Mucosa of descending colon (tissue), 3 donors: Measurements from ENCODE around the gene CDCP2. TPM values are rescaled to one million over a fixed set of nuclear protein-coding genes. Genes with fewer than 3 reads are reported as not detected.

ENCODE experiments used
- ATAC-seq: fragments of 200-7000 bp; cut with Tn5 transposase; one replicate; pipeline ENCODE4 v1.9.1; 2020; ENCODE audit warnings: mild to moderate bottlenecking, moderate library complexity
- DNase-seq, 3 donors: peaks; one replicate each; pipeline ENCODE4 v3.0.0-alpha.2; 2020
- H3K36me3 ChIP-seq: fragments of 200-600 bp; one replicate; pipeline ENCODE4 v1.8.0; 2021; ENCODE audit warnings: low read depth, mild to moderate bottlenecking
- H3K4me1 ChIP-seq: fragments of 200-600 bp; one replicate; pipeline ENCODE4 v1.8.0; 2021; ENCODE audit warnings: low read depth, mild to moderate bottlenecking
- H3K4me3 ChIP-seq: fragments of 200-600 bp; one replicate; pipeline ENCODE4 v1.8.0; 2021; ENCODE audit warnings: mild to moderate bottlenecking
- H3K9me3 ChIP-seq: fragments of 200-600 bp; one replicate; pipeline ENCODE4 v1.8.0; 2021; ENCODE audit warnings: mild to moderate bottlenecking
- intact Hi-C, 2 donors: fragments of 100-400 bp; cut with DNase I in 1 of 2; cut with micrococcal nuclease in 1 of 2; formaldehyde crosslinking; loops; one replicate each; pipeline versions ENCODE4 v1.11.0 to v1.11.1; 2022; cut with DNase I, micrococcal nuclease
- total RNA-seq, 3 donors: library from RNA; stranded (reverse); fragmentation: NEBNext Ultra II Directional in 2 of 3; extraction: Animal tissue kit (Norgen Biotek cat#: 25700) in 2 of 3; gene quantifications; one replicate each; pipeline versions ENCODE4 v1.2.1 to v1.2.4, GENCODE V29; 2021 to 2023
- TF ChIP-seq, protein P1 (sequence below): fragments of 200-600 bp; IDR thresholded peaks from one replicate; pipeline ENCODE4 v1.8.0; 2022; ENCODE audit warnings: antibody characterized with exemption, mild to moderate bottlenecking
- donor health status: DM: no; HTN: no; CAD: no; lungs with moderate emphysema.
- donor health status: DM: no; HTN: no; CAD: no.
- donor health status: DM: no; HTN: yes; CAD: no.

CDCP2 gene
- total RNA-seq, 3 donors from 2014 or later: 0.09 to 0.26 TPM; not detected in 1

DNA sequence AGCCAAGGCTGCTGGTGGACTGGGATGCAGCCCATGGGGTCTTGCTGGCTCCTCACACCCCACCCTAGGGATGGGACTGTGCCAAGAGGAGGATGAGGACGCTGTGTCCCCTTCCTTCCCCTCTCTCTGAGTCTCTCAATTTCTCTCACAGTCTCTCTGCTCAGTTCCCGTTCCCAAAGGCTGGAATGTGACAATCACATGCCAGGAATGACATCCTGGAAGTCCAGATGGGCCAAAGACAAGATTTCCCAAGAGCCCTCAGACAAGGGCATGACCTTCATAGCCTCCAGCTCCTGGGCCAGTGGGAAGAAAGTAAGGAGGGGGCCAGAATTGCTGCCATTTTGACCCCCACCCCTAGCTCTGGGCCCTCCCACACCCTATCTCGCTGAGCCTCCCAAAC is 7.6 kb upstream of the CDCP2 start:
- no peaks in the 10 kb centered on the region for H3K9me3 ChIP-seq
- intact Hi-C loops: no loop called here
- ATAC-seq: no peak

GRCh38 chr1:54159733-54160316 is 7.0 kb upstream of the CDCP2 start:
- Histone ChIP-seq H3K36me3 (no peaks in the 10 kb centered on the region), H3K4me3 (no peak overlapping the region), H3K9me3 (no peaks in the 10 kb centered on the region), H3K4me1 (peaks cover 10% of the 10 kb centered on the region)
- DNase-seq: no peak
- TF ChIP-seq, protein P1, sequence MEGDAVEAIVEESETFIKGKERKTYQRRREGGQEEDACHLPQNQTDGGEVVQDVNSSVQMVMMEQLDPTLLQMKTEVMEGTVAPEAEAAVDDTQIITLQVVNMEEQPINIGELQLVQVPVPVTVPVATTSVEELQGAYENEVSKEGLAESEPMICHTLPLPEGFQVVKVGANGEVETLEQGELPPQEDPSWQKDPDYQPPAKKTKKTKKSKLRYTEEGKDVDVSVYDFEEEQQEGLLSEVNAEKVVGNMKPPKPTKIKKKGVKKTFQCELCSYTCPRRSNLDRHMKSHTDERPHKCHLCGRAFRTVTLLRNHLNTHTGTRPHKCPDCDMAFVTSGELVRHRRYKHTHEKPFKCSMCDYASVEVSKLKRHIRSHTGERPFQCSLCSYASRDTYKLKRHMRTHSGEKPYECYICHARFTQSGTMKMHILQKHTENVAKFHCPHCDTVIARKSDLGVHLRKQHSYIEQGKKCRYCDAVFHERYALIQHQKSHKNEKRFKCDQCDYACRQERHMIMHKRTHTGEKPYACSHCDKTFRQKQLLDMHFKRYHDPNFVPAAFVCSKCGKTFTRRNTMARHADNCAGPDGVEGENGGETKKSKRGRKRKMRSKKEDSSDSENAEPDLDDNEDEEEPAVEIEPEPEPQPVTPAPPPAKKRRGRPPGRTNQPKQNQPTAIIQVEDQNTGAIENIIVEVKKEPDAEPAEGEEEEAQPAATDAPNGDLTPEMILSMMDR: no peak
- intact Hi-C loops: no loop called here
- ATAC-seq: peak; percentile 8

More for the DNA sequence above, 7.6 kb upstream of the CDCP2 start:
- no peak overlapping the region for H3K4me3 ChIP-seq
- DNase-seq: no peak
- H3K36me3 ChIP-seq: no peaks in the 10 kb centered on the region
- peaks cover 10% of the 10 kb centered on the region for H3K4me1 ChIP-seq
- TF ChIP-seq, protein P1: no peak

GRCh38 chr1:54158071-54158470 is 5.3 kb upstream of the CDCP2 start:
- no peaks in the 10 kb centered on the region for H3K36me3 ChIP-seq
- TF ChIP-seq, protein P1: no peak
- peaks cover 8% of the 10 kb centered on the region for H3K4me1 ChIP-seq
- ATAC-seq (peak; percentile 63), DNase-seq (peak in 2 of 3 donors; percentile 44 to 59)
- H3K9me3 ChIP-seq: no peaks in the 10 kb centered on the region
- H3K4me3 ChIP-seq: no peak overlapping the region
- intact Hi-C loops: no loop called here

GRCh38 chr1:54157401-54157800 is 4.6 kb upstream of the CDCP2 start:
- Histone ChIP-seq H3K36me3 (no peaks in the 10 kb centered on the region), H3K4me1 (peaks cover 8% of the 10 kb centered on the region), H3K4me3 (no peak overlapping the region), H3K9me3 (no peaks in the 10 kb centered on the region)
- ATAC-seq (no peak), DNase-seq (no peak)
- TF ChIP-seq, protein P1: no peak
- intact Hi-C loops: no loop called here

DNA sequence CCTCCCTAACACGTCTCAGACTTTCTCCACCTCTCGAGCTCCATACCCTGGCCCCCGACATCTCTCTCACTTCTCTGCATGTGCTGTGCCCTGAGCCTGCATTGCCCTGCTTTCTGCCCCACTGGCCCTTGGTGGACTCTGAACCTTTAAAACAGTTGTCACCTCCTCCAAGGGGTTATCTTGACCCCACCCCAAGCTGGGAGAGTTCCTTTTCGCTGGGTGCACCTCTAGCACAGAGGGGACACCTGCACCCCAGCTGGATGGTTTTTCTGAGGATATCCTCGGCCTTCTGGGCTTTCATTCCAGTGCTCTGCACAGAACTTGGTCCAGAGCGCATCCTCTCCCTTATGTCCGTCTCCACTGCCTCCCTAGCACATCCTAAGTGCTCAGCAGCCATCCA is 4.2 kb upstream of the CDCP2 start:
- TF ChIP-seq, protein P1: no peak
- Histone ChIP-seq H3K4me1 (peaks cover 8% of the 10 kb centered on the region), H3K36me3 (no peaks in the 10 kb centered on the region), H3K4me3 (no peak overlapping the region), H3K9me3 (no peaks in the 10 kb centered on the region)
- intact Hi-C loops: no loop called here
- no peak for DNase-seq
- no peak for ATAC-seq

- intact Hi-C loops: no loop called here
- TF ChIP-seq, protein P1: no peak
- no peak overlapping the region for H3K4me3 ChIP-seq
- no peak for DNase-seq
- no peak for ATAC-seq
- peaks cover 8% of the 10 kb centered on the region for H3K4me1 ChIP-seq
- no peaks in the 10 kb centered on the region for H3K36me3 ChIP-seq
- no peaks in the 10 kb centered on the region for H3K9me3 ChIP-seq
Measured at GRCh38 chr1:54156201-54156600, 3.4 kb upstream of the CDCP2 start.
